HTERT RPE-1 (cell line): Measurements from ENCODE around the gene FHIT.

ENCODE experiments used
- in situ Hi-C: fragments of 300-500 bp; cut with MboI; formaldehyde crosslinking; loops from 4 replicates; pipeline ENCODE4 v1.14.3; 2020; ENCODE audit warnings: low sequenced_read_pairs

The FHIT gene

DNA sequence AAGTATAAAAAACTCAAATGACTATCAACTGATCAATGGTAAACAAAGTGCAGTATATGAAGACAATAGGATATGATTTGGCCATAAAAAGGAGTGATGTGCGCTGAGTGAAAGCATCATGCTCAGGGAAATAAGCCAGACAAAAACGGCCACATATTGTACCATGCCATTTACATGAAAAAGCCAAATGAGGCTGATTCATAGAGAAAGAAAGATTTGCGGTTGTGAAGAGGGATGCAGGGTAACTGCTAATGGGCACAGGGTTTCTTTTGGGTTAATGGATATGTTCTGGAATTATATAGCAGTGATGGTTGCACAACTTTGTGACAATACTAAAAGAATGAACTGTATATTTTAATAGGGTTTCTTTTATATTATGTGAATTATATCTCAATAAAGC lies 1324.2 kb downstream of the FHIT start:
- in situ Hi-C loops: no loop called here

- in situ Hi-C loops: no loop called here
Observed at GRCh38 chr3:59925946-59926345, 1325.3 kb downstream of the FHIT start.

GRCh38 chr3:59922192-59922591 lies 1329.1 kb downstream of the FHIT start:
- in situ Hi-C loops: no loop called here

GRCh38 chr3:59920822-59921221 lies 1330.4 kb downstream of the FHIT start:
- in situ Hi-C loops: no loop called here

- in situ Hi-C loops: no loop called here
Observed at GRCh38 chr3:59919586-59919985, 1331.7 kb downstream of the FHIT start.

GRCh38 chr3:59914251-59914650 lies 1337.0 kb downstream of the FHIT start:
- in situ Hi-C loops: no loop called here

DNA sequence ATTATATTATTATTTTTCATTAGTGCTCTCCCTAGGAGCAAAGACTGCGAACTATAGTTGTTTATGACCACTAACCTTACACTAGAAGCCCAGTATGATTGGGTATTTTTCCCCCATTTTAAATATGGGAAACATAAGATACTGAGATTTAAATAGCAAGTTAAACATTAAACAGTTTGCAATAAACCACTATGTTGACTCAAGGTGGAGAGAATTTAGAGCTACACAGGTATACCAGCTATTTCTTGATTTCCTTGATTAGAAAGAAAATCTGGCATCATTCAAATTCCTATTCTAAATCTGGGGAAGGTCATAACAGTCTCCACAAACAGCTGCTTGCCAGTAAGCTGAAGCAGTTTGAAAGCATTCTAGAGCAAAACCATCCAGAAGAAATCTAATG lies 1337.6 kb downstream of the FHIT start:
- in situ Hi-C loops: no loop called here

- in situ Hi-C loops: no loop called here
Observed at GRCh38 chr3:59908701-59909100, 1342.6 kb downstream of the FHIT start.

DNA sequence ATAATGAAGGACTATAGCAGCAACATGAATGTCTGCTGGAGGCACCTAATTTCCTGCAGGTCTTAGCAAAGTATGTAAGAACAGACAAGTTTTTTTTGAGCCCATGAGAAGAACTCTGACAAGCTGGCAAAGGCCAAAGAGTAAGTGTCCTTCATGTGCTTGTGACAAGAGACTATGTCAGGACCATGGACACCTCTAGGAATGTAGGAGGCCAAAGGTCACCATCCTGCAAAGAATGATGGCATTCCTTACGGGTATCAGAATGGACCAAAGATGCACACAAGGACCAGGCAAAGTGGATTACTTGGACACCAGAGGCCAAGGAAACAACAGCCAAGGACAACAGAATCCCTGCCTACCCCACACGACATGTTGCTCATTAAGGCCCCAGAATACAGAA lies 1343.0 kb downstream of the FHIT start:
- in situ Hi-C loops: no loop called here

GRCh38 chr3:59904296-59904695 lies 1347.0 kb downstream of the FHIT start:
- in situ Hi-C loops: no loop called here

GRCh38 chr3:59899061-59899460 lies 1352.2 kb downstream of the FHIT start:
- in situ Hi-C loops: no loop called here

DNA sequence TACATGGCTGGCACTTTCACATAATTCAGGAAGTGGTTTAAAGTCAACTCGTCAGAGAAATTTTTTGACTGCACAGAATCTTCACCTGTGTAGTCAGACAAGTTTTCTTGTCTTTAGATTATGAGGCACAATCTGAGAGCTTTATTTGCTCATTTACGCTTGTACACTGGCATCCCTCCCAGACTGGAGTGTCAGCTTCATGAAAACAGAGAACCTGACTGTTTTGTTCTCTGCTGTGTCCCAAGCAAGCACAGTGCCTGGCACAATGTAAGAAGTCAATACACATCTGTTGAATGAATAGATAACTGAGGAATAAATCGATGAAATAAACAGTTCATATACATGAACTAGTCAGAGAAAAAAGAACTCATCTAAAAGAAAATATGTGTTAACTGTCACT lies 1355.3 kb downstream of the FHIT start:
- in situ Hi-C loops: no loop called here

DNA sequence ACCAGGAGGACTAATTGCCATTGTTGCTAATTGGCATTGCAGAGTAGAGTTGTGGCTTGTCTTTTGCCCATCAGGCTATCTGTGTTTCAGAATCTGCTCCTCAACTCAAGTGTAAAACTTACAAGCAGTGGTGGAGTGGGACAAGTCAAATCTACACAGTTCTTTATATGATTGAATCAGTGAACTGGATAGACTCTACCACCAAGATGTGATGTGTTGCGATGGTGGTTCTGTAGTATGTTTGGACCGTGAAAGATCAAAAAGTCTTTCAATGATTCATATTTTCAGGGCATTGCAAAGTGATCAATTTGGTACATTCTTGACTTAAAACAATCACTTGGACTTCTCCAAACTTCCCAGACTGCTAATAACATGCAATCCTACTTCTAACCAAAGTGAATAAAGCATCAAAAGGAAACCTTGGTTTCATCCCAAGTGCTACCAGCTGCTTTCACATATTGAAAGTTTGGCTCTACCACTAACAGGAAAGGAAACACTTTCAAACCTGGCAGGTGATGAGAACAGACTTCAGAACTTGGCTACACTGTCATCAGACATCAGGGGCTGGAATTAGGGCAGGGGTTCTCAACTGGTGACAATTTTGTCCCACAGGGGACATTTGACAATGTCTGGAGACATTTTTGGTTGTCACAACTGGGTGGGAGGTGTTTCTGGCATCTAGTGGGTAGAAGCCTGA lies 1356.7 kb downstream of the FHIT start:
- in situ Hi-C loops: no loop called here

DNA sequence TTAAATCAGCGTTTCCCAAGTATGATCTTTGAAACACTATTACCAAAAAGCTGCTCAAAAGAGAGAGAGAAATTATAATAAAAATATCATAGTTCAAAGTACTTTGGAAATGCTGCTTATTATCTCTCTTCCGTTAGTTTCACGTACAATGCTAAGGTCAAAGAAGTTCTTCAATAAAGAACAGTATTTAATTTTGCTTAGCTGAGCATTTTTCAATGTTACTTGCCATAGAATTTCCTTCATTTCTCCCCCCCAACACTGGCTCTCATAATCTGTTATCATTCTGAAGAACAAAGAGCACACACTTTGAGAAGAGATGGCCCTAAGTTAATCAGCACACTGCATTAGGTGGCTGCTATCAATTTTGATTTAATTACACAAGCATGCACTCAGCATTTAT lies 1360.6 kb downstream of the FHIT start:
- in situ Hi-C loops: no loop called here

GRCh38 chr3:59886790-59887189 lies 1364.5 kb downstream of the FHIT start:
- in situ Hi-C loops: no loop called here

GRCh38 chr3:59885899-59886400 lies 1365.3 kb downstream of the FHIT start:
- in situ Hi-C loops: no loop called here

- in situ Hi-C loops: no loop called here
Observed at GRCh38 chr3:59885101-59885500, 1366.2 kb downstream of the FHIT start.

GRCh38 chr3:59884409-59884808 lies 1366.8 kb downstream of the FHIT start:
- in situ Hi-C loops: no loop called here

DNA sequence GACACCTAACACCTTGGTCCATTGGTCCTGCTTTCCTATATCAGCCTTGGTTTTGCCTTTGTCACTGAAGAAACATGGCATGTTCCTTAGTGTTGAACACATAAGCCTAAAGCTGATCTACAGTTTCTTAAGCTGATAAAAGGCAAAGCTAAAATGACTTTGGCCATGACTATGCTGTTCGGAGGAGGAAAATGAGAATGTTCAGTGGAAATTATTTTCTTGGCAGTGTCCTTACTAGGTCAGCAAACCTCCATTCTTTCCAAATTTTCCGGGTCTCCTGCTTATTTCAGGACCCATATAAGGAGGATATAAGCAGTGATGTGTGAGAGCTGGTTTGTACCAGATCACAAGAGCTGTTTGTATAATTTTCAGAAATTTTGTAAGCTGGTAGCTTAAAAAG lies 1368.5 kb downstream of the FHIT start:
- in situ Hi-C loops: no loop called here

GRCh38 chr3:59880717-59881116 lies 1370.5 kb downstream of the FHIT start:
- in situ Hi-C loops: no loop called here

DNA sequence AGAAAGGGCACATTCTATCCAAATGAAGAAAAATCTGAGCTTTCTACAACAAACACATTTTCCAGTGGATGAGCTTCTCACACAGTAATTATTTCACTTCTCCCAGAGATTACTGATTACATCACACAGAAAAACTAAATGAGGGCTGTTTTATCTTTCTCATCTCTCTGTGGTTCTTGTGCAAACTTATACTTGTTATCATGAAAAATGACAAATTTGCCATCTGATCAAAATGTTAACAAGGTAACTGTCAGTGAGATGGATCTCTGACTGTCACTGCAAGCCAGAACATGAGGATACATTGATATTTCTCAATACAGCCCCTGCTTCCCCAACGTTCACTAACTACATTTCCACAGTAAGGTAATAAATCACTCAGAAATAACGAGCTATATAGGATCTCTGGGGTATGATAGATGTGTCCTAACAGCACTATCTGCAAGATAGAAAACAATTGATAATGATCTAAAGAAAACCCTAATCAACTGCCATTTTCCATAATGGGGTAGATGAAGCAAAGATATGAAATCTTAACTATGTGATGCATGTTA lies 1372.1 kb downstream of the FHIT start:
- in situ Hi-C loops: no loop called here

GRCh38 chr3:59878038-59878427 lies 1373.2 kb downstream of the FHIT start:
- in situ Hi-C loops: no loop called here
